HCT116 (cell line): Measurements from ENCODE around the gene PLCD1. TPM values are rescaled to one million over a fixed set of nuclear protein-coding genes. Genes with fewer than 3 reads are reported as not detected.

Source experiments
- ATAC-seq: fragments of 200-7000 bp; cut with Tn5 transposase; 2 replicates; pipeline ENCODE4 v1.9.1; 2020; ENCODE audit warnings: mild to moderate bottlenecking, moderate library complexity
- BruUV-seq: library from RNA; stranded (reverse); fragments of 400-500 nt; replicated peaks from 2 replicates; lab custom pipeline; 2021; lab: Mats Ljungman, UMichigan
- CTCF ChIA-PET: fragments of 300-600 bp; sonication (Branson Sonifier 250); formaldehyde crosslinking; loops from one replicate; lab custom pipeline; 2021; ENCODE audit warnings: antibody characterized with exemption; lab: Charles Lee
- POLR2A ChIA-PET: fragments of 300-600, 350-600 bp; sonication (Branson Sonifier 250); formaldehyde crosslinking; loops from one replicate; lab custom pipeline; 2021; ENCODE audit warnings: antibody characterized with exemption; lab: Charles Lee
- RAD21 ChIA-PET, 2 experiments: fragments of 300-600 bp; sonication (Branson Sonifier 250); formaldehyde crosslinking; loops; one replicate each; lab custom pipeline; 2023; ENCODE audit warnings: low total read pairs in 2 of 2; ENCODE audit not compliant: uncharacterized antibody in 2 of 2, unreplicated experiment in 2 of 2, low non-redundant PET in 1 of 2; lab: Charles Lee
- DNase-seq: peaks from one replicate; pipeline ENCODE4 v3.0.0-alpha.2; 2010; ENCODE audit warnings: low read depth, low spot score
- H2AFZ ChIP-seq: fragments of 200-600 bp; shearing (Covaris generic), sonication (generic); 2 replicates; pipeline ENCODE4 v1.6.1; 2017; ENCODE audit warnings: low read depth, mixed run types, mixed read lengths, antibody characterized with exemption, low read length; ENCODE audit not compliant: poor library complexity, severe bottlenecking
- H3K27ac ChIP-seq: 2 replicates; pipeline ENCODE4 v1.5.1; 2012; ENCODE audit warnings: low read depth, low read length
- H3K27me3 ChIP-seq: fragments of 200-600 bp; sonication (generic); 2 replicates; pipeline ENCODE4 v1.6.1; 2016; ENCODE audit warnings: mixed run types, low read length, mixed read lengths; ENCODE audit not compliant: insufficient read depth
- H3K36me3 ChIP-seq, 2 experiments: fragments of 200-500 bp in 1 of 2; fragments of 200-600 bp in 1 of 2; sonication (Bioruptor generic) in 1 of 2; sonication (generic) in 1 of 2; 2 replicates each; pipeline versions ENCODE4 v1.5.1 to v1.6.1; 2014 to 2016; ENCODE audit warnings: low read length in 2 of 2, inconsistent platforms in 1 of 2, mixed read lengths in 1 of 2, mixed run types in 1 of 2; ENCODE audit not compliant: insufficient read depth in 2 of 2, control insufficient read depth in 1 of 2
- H3K4me1 ChIP-seq, 2 experiments: fragments of 200-600 bp in 1 of 2; sonication (generic) in 1 of 2; 2 replicates each; pipeline versions ENCODE4 v1.5.1 to v1.6.1; 2012 to 2017; ENCODE audit warnings: low read length in 2 of 2, inconsistent platforms in 1 of 2, mild to moderate bottlenecking in 1 of 2, mixed read lengths in 1 of 2, mixed run types in 1 of 2, moderate library complexity in 1 of 2; ENCODE audit not compliant: insufficient read depth in 2 of 2, control insufficient read depth in 1 of 2
- H3K4me2 ChIP-seq: fragments of 200-600 bp; sonication (generic); 2 replicates; pipeline ENCODE4 v1.6.1; 2017; ENCODE audit warnings: mixed run types, low read length, mixed read lengths
- H3K4me3 ChIP-seq, 2 experiments: fragments of 200-600 bp in 1 of 2; sonication (generic) in 1 of 2; replicated peaks in 1 of 2; 2 replicates each; pipeline ENCODE4 v1.5.1; 2011 to 2016; ENCODE audit warnings: low read length in 2 of 2, control low read depth in 1 of 2, low read depth in 1 of 2, mild to moderate bottlenecking in 1 of 2, mixed read lengths in 1 of 2, mixed run types in 1 of 2
- H3K79me2 ChIP-seq: fragments of 200-600 bp; sonication (generic); 2 replicates; pipeline ENCODE4 v1.6.1; 2017; ENCODE audit warnings: mild to moderate bottlenecking, mixed run types, low read length, moderate library complexity, mixed read lengths; ENCODE audit not compliant: insufficient read depth
- H3K9ac ChIP-seq: fragments of 200-600 bp; sonication (generic); 2 replicates; pipeline ENCODE4 v1.6.1; 2016; ENCODE audit warnings: low read length, mixed read lengths
- H3K9me2 ChIP-seq: fragments of 200-600 bp; sonication (generic), shearing (Covaris generic); 2 replicates; pipeline ENCODE4 v1.6.1; 2017; ENCODE audit warnings: mixed run types, mild to moderate bottlenecking, moderate library complexity; ENCODE audit not compliant: insufficient read depth
- H3K9me3 ChIP-seq, 2 experiments: fragments of 200-500 bp in 1 of 2; fragments of 200-600 bp in 1 of 2; sonication (Bioruptor generic) in 1 of 2; sonication (generic) in 1 of 2; 2 replicates each; pipeline ENCODE4 v1.6.1; 2014 to 2017; ENCODE audit warnings: low read length in 2 of 2, mixed read lengths in 2 of 2, inconsistent platforms in 1 of 2, low read depth in 1 of 2, mild to moderate bottlenecking in 1 of 2, mixed run types in 1 of 2, moderate library complexity in 1 of 2; ENCODE audit not compliant: control insufficient read depth in 1 of 2, insufficient read depth in 1 of 2
- H4K20me1 ChIP-seq: fragments of 200-600 bp; sonication (generic), shearing (Covaris generic); 2 replicates; pipeline ENCODE4 v1.6.1; 2017; ENCODE audit warnings: mixed run types, mild to moderate bottlenecking, moderate library complexity; ENCODE audit not compliant: insufficient read depth
- CBX3 ChIP-seq: IDR thresholded peaks from 2 replicates; pipeline ENCODE4 v1.6.1; 2012; ENCODE audit warnings: low read depth
- EGR1 ChIP-seq: IDR thresholded peaks from 2 replicates; pipeline ENCODE4 v1.6.1; 2012; ENCODE audit warnings: low read depth
- ELF1 ChIP-seq: IDR thresholded peaks from 2 replicates; pipeline ENCODE4 v1.6.1; 2012; ENCODE audit warnings: low read depth, borderline replicate concordance
- EZH2 ChIP-seq: fragments of 200-600 bp; sonication (generic); IDR thresholded peaks from 2 replicates; pipeline ENCODE4 v1.6.1; 2017; ENCODE audit warnings: antibody characterized with exemption, mixed run types
- FOSL1 ChIP-seq: IDR thresholded peaks from 2 replicates; pipeline ENCODE4 v1.6.1; 2012; ENCODE audit warnings: low read depth
- JUND ChIP-seq: IDR thresholded peaks from 2 replicates; pipeline ENCODE4 v1.6.1; 2012
- POLR2A ChIP-seq: IDR thresholded peaks from 2 replicates; pipeline ENCODE4 v1.7.0; 2011; ENCODE audit warnings: borderline replicate concordance; ENCODE audit not compliant: insufficient read depth, insufficient read length; ENCODE audit errors: extremely low read depth
- POLR2AphosphoS5 ChIP-seq: IDR thresholded peaks from 2 replicates; pipeline ENCODE4 v1.6.1; 2011; ENCODE audit warnings: mild to moderate bottlenecking, low read depth, low read length, moderate library complexity
- SP1 ChIP-seq: IDR thresholded peaks from 2 replicates; pipeline ENCODE4 v1.6.1; 2012; ENCODE audit warnings: low read depth
- SRF ChIP-seq: IDR thresholded peaks from 2 replicates; pipeline ENCODE4 v1.6.1; 2012; ENCODE audit warnings: low read depth
- TCF7L2 ChIP-seq: IDR thresholded peaks from 2 replicates; pipeline ENCODE4 v1.7.0; 2011; ENCODE audit warnings: borderline replicate concordance, inconsistent platforms; ENCODE audit not compliant: insufficient read depth, insufficient read length; ENCODE audit errors: extremely low read depth
- YY1 ChIP-seq: IDR thresholded peaks from 2 replicates; pipeline ENCODE4 v1.6.1; 2011; ENCODE audit warnings: low read length, low read depth, moderate library complexity, mild to moderate bottlenecking; ENCODE audit not compliant: insufficient replicate concordance; ENCODE audit errors: extremely low read depth
- ZFX ChIP-seq: fragments of 450-650 bp; IDR thresholded peaks from 2 replicates; pipeline ENCODE4 v1.6.1; 2017
- ZNF274 ChIP-seq: fragments of 200-500 bp; sonication (Bioruptor generic); IDR thresholded peaks from 2 replicates; pipeline ENCODE4 v1.6.1; 2014; ENCODE audit warnings: mild to moderate bottlenecking, low read depth, low read length, inconsistent platforms
- intact Hi-C: fragments of 100-400 bp; cut with micrococcal nuclease; formaldehyde crosslinking; loops from 2 replicates; pipeline ENCODE4 v1.10.0; 2022
- total RNA-seq: library from RNA; stranded (reverse); gene quantifications from one replicate; pipeline ENCODE4 v1.2.1, GENCODE V29; 2021; ENCODE audit not compliant: unreplicated experiment
- TF ChIP-seq, protein P1 (sequence below): IDR thresholded peaks from 2 replicates; pipeline ENCODE4 v1.6.1; 2011; ENCODE audit warnings: mild to moderate bottlenecking, low read length, moderate library complexity; ENCODE audit not compliant: insufficient replicate concordance; ENCODE audit errors: extremely low read depth
- TF ChIP-seq, protein P2 (sequence below): IDR thresholded peaks from 2 replicates; pipeline ENCODE4 v1.6.1; 2012
- TF ChIP-seq, protein P3 (sequence below): IDR thresholded peaks from 2 replicates; pipeline ENCODE4 v1.6.1; 2012; ENCODE audit warnings: low read depth
- TF ChIP-seq, protein P4 (sequence below), 3 experiments: fragments of 200-600 bp in 1 of 3; sonication (generic) in 1 of 3; IDR thresholded peaks in 2 of 3; conservative IDR thresholded peaks in 1 of 3; 2 replicates each; pipeline ENCODE4 v1.5.1; 2012 to 2017; ENCODE audit warnings: low read depth in 2 of 3, low read length in 2 of 3, antibody characterized with exemption in 1 of 3, borderline replicate concordance in 1 of 3, control low read depth in 1 of 3, mild to moderate bottlenecking in 1 of 3, mixed read lengths in 1 of 3, mixed run types in 1 of 3, moderate library complexity in 1 of 3; ENCODE audit not compliant: insufficient read depth in 1 of 3
- TF ChIP-seq, protein P5 (sequence below): IDR thresholded peaks from 2 replicates; pipeline ENCODE4 v1.6.1; 2012

The PLCD1 gene
- total RNA-seq, 1 experiment from 2014 or later, result 15.9 TPM

DNA sequence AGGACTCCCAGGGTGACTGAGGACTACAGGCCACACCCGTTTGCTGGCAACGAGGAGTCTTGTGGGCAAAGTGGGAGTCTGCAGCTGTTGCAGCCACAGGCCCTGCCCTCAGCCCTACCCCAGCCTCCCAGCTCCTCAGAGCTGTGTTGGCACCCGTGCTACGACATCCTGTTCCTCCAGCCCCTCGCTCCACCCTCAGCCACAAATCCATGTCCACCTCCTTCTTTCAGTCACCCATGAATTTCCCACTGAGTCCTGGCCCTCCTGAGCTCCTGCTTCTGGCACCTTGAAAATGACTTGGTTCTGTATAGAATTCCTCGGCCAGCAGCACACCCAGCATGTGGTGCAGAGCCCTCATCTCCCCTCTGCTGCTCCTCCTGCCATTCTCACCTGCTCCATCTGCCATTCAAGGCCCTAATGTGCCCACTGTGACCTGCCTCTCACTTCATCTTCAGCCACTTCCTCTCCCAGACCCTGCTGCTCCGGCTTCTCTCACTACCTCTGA, 59.8 kb downstream of the PLCD1 start:
- Histone ChIP-seq H4K20me1 (0 out of 2 replicates have a peak, but pooled peaks cover 5% of the 10 kb centered on the region), H3K4me1 (no peaks in the 10 kb centered on the region), H3K27me3 (no peaks in the 10 kb centered on the region), H3K4me3 (no peak overlapping the region), H3K4me2 (no peak overlapping the region), H3K9me2 (no peaks in the 10 kb centered on the region), H3K9ac (no peak overlapping the region), H3K36me3 (no peaks in the 10 kb centered on the region), H3K27ac (no peak overlapping the region), H3K79me2 (no peaks in the 10 kb centered on the region), H2AFZ (no peak overlapping the region), H3K9me3 (no peaks in the 10 kb centered on the region)
- TF ChIP-seq, protein P1, sequence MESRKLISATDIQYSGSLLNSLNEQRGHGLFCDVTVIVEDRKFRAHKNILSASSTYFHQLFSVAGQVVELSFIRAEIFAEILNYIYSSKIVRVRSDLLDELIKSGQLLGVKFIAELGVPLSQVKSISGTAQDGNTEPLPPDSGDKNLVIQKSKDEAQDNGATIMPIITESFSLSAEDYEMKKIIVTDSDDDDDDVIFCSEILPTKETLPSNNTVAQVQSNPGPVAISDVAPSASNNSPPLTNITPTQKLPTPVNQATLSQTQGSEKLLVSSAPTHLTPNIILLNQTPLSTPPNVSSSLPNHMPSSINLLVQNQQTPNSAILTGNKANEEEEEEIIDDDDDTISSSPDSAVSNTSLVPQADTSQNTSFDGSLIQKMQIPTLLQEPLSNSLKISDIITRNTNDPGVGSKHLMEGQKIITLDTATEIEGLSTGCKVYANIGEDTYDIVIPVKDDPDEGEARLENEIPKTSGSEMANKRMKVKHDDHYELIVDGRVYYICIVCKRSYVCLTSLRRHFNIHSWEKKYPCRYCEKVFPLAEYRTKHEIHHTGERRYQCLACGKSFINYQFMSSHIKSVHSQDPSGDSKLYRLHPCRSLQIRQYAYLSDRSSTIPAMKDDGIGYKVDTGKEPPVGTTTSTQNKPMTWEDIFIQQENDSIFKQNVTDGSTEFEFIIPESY, result no peak
- no peak for TF ChIP-seq SP1
- TF ChIP-seq, protein P2, sequence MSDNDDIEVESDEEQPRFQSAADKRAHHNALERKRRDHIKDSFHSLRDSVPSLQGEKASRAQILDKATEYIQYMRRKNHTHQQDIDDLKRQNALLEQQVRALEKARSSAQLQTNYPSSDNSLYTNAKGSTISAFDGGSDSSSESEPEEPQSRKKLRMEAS, result no peak
- TF ChIP-seq JUND, result no peak
- no peak for TF ChIP-seq ZNF274
- TF ChIP-seq, protein P3, sequence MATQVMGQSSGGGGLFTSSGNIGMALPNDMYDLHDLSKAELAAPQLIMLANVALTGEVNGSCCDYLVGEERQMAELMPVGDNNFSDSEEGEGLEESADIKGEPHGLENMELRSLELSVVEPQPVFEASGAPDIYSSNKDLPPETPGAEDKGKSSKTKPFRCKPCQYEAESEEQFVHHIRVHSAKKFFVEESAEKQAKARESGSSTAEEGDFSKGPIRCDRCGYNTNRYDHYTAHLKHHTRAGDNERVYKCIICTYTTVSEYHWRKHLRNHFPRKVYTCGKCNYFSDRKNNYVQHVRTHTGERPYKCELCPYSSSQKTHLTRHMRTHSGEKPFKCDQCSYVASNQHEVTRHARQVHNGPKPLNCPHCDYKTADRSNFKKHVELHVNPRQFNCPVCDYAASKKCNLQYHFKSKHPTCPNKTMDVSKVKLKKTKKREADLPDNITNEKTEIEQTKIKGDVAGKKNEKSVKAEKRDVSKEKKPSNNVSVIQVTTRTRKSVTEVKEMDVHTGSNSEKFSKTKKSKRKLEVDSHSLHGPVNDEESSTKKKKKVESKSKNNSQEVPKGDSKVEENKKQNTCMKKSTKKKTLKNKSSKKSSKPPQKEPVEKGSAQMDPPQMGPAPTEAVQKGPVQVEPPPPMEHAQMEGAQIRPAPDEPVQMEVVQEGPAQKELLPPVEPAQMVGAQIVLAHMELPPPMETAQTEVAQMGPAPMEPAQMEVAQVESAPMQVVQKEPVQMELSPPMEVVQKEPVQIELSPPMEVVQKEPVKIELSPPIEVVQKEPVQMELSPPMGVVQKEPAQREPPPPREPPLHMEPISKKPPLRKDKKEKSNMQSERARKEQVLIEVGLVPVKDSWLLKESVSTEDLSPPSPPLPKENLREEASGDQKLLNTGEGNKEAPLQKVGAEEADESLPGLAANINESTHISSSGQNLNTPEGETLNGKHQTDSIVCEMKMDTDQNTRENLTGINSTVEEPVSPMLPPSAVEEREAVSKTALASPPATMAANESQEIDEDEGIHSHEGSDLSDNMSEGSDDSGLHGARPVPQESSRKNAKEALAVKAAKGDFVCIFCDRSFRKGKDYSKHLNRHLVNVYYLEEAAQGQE, result no peak
- TF ChIP-seq YY1, result no peak
- TF ChIP-seq POLR2A, result no peak
- TF ChIP-seq FOSL1, result no peak
- TF ChIP-seq ZFX, result no peak
- TF ChIP-seq EZH2, result no peak
- TF ChIP-seq TCF7L2, result no peak
- TF ChIP-seq, protein P4, sequence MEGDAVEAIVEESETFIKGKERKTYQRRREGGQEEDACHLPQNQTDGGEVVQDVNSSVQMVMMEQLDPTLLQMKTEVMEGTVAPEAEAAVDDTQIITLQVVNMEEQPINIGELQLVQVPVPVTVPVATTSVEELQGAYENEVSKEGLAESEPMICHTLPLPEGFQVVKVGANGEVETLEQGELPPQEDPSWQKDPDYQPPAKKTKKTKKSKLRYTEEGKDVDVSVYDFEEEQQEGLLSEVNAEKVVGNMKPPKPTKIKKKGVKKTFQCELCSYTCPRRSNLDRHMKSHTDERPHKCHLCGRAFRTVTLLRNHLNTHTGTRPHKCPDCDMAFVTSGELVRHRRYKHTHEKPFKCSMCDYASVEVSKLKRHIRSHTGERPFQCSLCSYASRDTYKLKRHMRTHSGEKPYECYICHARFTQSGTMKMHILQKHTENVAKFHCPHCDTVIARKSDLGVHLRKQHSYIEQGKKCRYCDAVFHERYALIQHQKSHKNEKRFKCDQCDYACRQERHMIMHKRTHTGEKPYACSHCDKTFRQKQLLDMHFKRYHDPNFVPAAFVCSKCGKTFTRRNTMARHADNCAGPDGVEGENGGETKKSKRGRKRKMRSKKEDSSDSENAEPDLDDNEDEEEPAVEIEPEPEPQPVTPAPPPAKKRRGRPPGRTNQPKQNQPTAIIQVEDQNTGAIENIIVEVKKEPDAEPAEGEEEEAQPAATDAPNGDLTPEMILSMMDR (IDR thresholded peaks at IDR 0.05 in 2 of 3, conservative IDR thresholded peaks at IDR 0.05 in 1 of 3; ENCODE audit: borderline replicate concordance in 1 of 3, insufficient read depth in 1 of 3, low read depth in 2 of 3, low read length in 2 of 3), result no peak
- TF ChIP-seq CBX3, result no peak
- no peak for TF ChIP-seq EGR1
- TF ChIP-seq, protein P5, sequence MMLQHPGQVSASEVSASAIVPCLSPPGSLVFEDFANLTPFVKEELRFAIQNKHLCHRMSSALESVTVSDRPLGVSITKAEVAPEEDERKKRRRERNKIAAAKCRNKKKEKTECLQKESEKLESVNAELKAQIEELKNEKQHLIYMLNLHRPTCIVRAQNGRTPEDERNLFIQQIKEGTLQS, result no peak
- no peak for TF ChIP-seq POLR2AphosphoS5
- no peak for TF ChIP-seq ELF1
- no peak for TF ChIP-seq SRF
- POLR2A ChIA-PET, result no interaction called here
- ATAC-seq (no peak), DNase-seq (no peak)
- no TSS peak for BruUV-seq
- intact Hi-C loops, result loop anchor here (5.0 to 10.0 kb wide), 3 partner anchors 145 to 537 kb away; partner anchors contain the start of gene XYLB
- RAD21 ChIA-PET, result no interaction called here
- CTCF ChIA-PET, result no interaction called here
